HepG2 (cell line): ENCODE data around the gene SIN3A. TPM values are rescaled to one million over a fixed set of nuclear protein-coding genes. Genes with fewer than 3 reads are reported as not detected.
A peak's percentile ranks its signal among the peaks of the same experiment; 100 is the strongest.

Experiments
- BRF2 ChIP-seq: sonication (generic); formaldehyde crosslinking; IDR thresholded peaks from 2 replicates; pipeline ENCODE4 v1.8.1; 2022; ENCODE audit warnings: mild to moderate bottlenecking, missing genetic modification reagents
- DMTF1 ChIP-seq: sonication (generic); formaldehyde crosslinking; IDR thresholded peaks from 2 replicates; pipeline ENCODE4 v1.4.0; 2020; ENCODE audit warnings: mild to moderate bottlenecking, missing genetic modification reagents
- ETV5 ChIP-seq: IDR thresholded peaks from 2 replicates; pipeline ENCODE4 v1.6.1; 2018; ENCODE audit warnings: missing biosample characterization, missing genetic modification reagents, inconsistent platforms, borderline replicate concordance
- FOXK1 ChIP-seq: sonication (generic); formaldehyde crosslinking; IDR thresholded peaks from 2 replicates; pipeline ENCODE4 v1.4.0; 2020; ENCODE audit warnings: low read depth, missing genetic modification reagents, borderline replicate concordance
- ISX ChIP-seq: sonication (generic); formaldehyde crosslinking; conservative IDR thresholded peaks from 2 replicates; pipeline ENCODE4 v1.5.0; 2020; ENCODE audit warnings: missing genetic modification reagents
- PCBP1 ChIP-seq: fragments of 200-400 bp; formaldehyde crosslinking; IDR thresholded peaks from 2 replicates; pipeline ENCODE4 v1.6.1; 2017; ENCODE audit warnings: mild to moderate bottlenecking, low read depth, low read length, borderline replicate concordance
- SKIL ChIP-seq: sonication (generic); formaldehyde crosslinking; IDR thresholded peaks from 2 replicates; pipeline ENCODE4 v1.8.0; 2022; ENCODE audit warnings: missing genetic modification reagents, mild to moderate bottlenecking, moderate library complexity, borderline replicate concordance
- YY1 ChIP-seq: IDR thresholded peaks from 2 replicates; pipeline ENCODE4 v1.6.1; 2011; ENCODE audit warnings: low read length, low read depth, moderate library complexity, mild to moderate bottlenecking; ENCODE audit not compliant: insufficient read depth, insufficient replicate concordance
- ZBED4 ChIP-seq: sonication (generic); formaldehyde crosslinking; IDR thresholded peaks from 2 replicates; pipeline ENCODE4 v1.4.0; 2020; ENCODE audit warnings: missing genetic modification reagents, borderline replicate concordance
- ZBTB2 ChIP-seq: sonication (generic); formaldehyde crosslinking; IDR thresholded peaks from 2 replicates; pipeline ENCODE4 v1.8.0; 2022; ENCODE audit warnings: low read depth, missing genetic modification reagents
- ZBTB39 ChIP-seq: sonication (generic); formaldehyde crosslinking; IDR thresholded peaks from 2 replicates; pipeline ENCODE4 v1.5.0; 2020; ENCODE audit warnings: missing genetic modification reagents
- ZKSCAN1 ChIP-seq: fragments of 150-350 bp; IDR thresholded peaks from 2 replicates; pipeline ENCODE4 v1.6.1; 2014; ENCODE audit warnings: low read length
- ZNF709 ChIP-seq: sonication (generic); formaldehyde crosslinking; IDR thresholded peaks from 2 replicates; pipeline ENCODE4 v1.5.0; 2020; ENCODE audit warnings: mild to moderate bottlenecking, missing genetic modification reagents
- polyA plus RNA-seq, 8 experiments: library from polyadenylated mRNA; depleted of rRNA in 3 of 8; stranded (reverse) in 7 of 8; unstranded in 1 of 8; fragments of >200 nt; fragmentation: Illumina TruSeq in 4 of 8; extraction: Trizol in 4 of 8; gene quantifications; 2 replicates each; pipeline versions ENCODE4 v1.2.1 to v1.2.3, GENCODE V29; 2011 to 2016; ENCODE audit warnings: low read depth in 4 of 8, missing spikeins in 1 of 8, mixed read lengths in 1 of 8; ENCODE audit not compliant: insufficient read depth in 1 of 8
- total RNA-seq, 5 experiments: library from RNA; depleted of rRNA; stranded (reverse); fragments of >200 nt; fragmentation: Illumina TruSeq; extraction: Trizol; gene quantifications; 2 replicates each; pipeline ENCODE4 v1.2.3, GENCODE V29; 2016; ENCODE audit warnings: low read depth in 1 of 5

Gene SIN3A
- total and polyA plus RNA-seq, 2 of the 13 experiments (the other 11 are each of a cell fraction or from before 2014, with no cell fraction given), result 16.1 to 28.1 TPM

- no peak for TF ChIP-seq DMTF1 (CRISPR knock-in tag)
- TF ChIP-seq YY1, result peak; percentile 95
- peak; percentile 83; the same call in 1 of the 2 replicates for TF ChIP-seq ZNF709 (CRISPR knock-in tag)
- TF ChIP-seq ZBTB39 (CRISPR knock-in tag), result peak; percentile 45; the same call in 1 of the 2 replicates
- TF ChIP-seq ZBTB2, result peak; percentile 18; the same call in 1 of the 2 replicates
- TF ChIP-seq PCBP1, result 0 out of 2 replicates have a peak, but pooled peaks have one; percentile 77
- no peak for TF ChIP-seq SKIL (CRISPR knock-in tag)
- TF ChIP-seq ZBED4, result no peak
- TF ChIP-seq BRF2 (CRISPR knock-in tag), result peak; percentile 75; the same call in 1 of the 2 replicates
- peak; percentile 79 for TF ChIP-seq FOXK1 (CRISPR knock-in tag)
- peak; percentile 43; the same call in 1 of the 2 replicates for TF ChIP-seq ZKSCAN1
- TF ChIP-seq ETV5 (CRISPR knock-in tag), result peak; percentile 86
- TF ChIP-seq ISX (CRISPR knock-in tag), result peak; percentile 21; the same call in 1 of the 2 replicates
These were observed 83.4 kb downstream of the SIN3A start, which contains the start of gene MAN2C1 (continued) for GRCh38 chr15:75367913-75368688.
